CD4-positive, alpha-beta T cell treated with Interleukin-4 for 1 hour (primary cell): ENCODE measurements around the gene ZFP57.

Experiments used
- DNase-seq, 2 donors: peaks; one replicate each; pipeline ENCODE4 v3.0.0-alpha.2; 2020 to 2022

Gene ZFP57

GRCh38 chr6:29653452-29654038, 27.4 kb downstream of the ZFP57 start:
- peak; percentile 48 to 77 for DNase-seq

GRCh38 chr6:29652198-29652584, 28.8 kb downstream of the ZFP57 start:
- no peak for DNase-seq

DNA sequence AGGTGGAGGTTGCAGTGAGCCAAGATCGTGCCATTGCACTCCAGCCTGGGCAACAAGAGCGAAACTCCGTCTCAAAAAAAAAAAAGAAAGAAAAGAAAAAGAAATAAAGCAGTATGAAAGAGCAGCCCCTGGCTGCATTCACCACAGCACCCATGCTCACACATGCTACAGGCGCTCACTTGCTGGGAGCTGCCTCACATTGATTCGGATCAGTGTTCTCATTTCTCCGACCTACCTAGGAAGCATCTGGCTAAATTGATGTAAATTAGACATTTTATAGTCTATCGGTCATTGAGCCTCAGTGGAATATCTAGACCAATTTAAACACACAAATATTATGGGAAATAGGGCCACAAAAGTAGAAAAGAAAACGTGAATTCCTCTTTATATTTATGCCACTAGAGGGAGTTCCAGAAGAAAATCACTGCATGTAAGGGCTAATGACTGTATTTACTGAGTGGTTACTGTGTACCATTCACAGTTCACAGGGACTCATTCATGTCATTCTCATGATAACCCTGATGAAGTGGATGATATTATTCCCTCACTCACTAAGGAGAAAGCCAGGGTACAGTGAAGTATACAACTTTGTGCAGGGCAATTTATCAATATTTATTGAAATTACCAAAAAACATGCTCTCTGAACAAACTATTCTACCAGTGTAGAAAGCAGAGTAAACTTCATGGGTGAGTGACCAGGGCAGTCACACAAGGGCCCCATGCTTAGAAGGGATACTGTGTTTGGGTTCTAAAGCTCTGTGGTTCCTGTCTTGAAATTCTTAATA, 29.3 kb downstream of the ZFP57 start:
- DNase-seq = peak in 1 of 2 donors; percentile 65

DNA sequence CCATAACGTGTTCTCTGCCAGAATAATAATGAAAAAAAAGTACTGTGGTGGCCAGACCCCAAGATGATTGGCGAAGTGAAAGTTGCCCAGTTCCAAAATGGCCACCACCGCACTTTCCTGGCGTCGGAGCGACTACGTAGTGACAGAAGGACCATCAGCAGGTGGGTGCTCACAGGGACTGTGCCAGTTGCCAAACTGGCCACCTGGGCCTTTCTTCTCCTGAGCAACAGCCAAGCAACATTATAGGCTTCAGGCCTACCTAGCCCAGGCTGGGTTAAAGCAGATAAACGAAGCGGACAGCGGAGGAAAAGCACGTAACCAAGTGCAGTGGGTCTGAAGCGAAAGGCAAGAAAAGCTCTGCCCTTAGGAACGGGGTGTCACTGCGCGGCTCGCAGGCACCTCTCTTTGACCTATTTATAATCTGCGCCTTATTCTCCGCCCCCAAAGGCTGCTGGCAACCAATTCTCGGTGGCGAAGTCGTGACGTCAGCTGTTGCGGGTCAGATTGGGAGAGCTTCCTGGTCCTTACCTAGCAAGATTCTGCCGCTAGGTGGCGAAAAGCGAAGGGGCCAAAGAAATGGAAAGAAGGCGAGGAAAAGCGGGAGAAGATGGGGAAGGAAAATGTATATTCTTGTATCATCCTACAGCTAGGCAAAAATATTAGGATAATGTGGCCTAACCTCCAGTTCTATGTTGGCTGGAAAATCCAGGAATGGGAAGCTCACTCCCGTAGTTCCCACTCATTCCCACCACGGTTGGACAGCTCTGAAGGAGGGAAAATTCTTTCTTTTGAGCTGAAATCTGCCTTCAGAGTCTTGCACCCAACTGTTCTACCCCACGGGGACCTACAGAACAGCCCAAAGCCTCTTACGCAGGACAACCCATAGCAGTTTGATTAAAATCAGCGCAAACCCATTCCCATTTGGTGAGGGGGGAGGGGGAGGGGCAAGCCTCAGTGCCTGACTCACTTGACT, 31.0 kb downstream of the ZFP57 start:
- peak; percentile 99 for DNase-seq

DNA sequence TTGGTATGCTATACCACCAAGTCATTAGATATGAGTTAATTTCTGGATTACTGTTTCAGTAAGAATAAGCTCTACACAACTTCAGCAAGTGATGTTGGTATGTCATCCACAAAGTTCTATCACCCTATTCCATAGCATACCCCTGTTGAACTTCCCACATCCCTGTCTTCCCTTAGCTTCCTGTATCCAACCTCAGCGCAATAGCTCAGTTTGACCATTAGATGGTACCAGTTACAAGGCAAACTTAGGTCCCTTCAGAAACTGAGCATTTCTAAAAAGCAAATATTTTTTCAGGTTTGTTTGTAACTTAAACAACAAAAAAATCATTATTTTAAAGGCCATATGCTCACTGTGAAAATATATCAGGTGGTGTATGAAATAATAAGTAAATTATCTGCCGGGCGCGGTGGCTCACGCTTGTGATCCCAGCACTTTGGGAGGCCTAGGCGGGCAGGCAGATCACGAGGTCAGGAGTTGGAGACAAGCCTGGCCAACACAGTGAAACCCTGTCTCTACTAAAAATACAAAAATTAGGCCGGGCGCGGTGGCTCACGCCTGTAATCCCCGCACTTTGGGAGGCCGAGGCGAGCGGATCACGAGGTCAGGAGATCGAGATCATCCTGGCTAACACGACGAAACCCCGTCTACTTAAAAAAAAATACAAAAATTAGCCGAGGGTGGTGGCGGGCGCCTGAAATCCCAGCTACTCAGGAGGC, 32.9 kb downstream of the ZFP57 start:
- no peak for DNase-seq

- peak; percentile 41 to 43 for DNase-seq
Observed at GRCh38 chr6:29641430-29642148, 39.4 kb downstream of the ZFP57 start.

DNA sequence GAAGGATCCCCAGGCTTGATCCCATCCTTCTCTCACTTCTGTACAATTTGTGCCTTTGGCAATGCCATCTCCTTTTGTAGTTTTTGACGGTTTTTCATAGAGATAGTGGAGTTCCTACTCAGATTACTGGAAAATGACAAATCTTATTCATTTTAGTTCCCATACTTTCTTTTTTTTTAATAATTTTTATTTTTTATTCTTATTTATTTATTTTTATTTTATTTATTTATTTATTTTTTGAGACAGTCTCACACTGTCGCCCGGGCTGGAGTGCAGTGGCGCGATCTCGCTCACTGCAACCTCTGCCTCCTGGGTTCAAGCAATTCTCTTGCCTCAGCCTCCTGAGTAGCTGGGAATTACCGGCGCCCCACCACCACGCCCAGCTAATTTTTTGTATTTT, 43.7 kb downstream of the ZFP57 start:
- no peak for DNase-seq

DNA sequence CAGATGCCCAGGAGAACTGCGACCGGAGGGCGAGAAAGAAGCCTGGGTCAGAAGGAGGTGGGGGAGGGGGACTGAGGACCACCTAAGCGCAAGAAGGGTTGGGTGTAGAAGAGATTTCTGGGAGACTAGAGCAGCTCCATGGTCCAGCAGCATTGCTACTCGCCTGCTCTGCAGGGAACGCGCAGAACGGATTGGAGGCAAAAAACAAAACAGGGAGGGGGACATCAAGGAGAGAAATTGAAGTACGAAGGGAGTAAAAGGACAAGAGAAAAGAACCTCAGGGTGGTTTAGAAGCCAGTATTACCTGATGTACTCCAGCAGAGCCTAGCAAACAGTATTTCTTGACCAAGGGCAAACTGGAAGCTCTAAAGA, 47.4 kb downstream of the ZFP57 start:
- no peak for DNase-seq

DNA sequence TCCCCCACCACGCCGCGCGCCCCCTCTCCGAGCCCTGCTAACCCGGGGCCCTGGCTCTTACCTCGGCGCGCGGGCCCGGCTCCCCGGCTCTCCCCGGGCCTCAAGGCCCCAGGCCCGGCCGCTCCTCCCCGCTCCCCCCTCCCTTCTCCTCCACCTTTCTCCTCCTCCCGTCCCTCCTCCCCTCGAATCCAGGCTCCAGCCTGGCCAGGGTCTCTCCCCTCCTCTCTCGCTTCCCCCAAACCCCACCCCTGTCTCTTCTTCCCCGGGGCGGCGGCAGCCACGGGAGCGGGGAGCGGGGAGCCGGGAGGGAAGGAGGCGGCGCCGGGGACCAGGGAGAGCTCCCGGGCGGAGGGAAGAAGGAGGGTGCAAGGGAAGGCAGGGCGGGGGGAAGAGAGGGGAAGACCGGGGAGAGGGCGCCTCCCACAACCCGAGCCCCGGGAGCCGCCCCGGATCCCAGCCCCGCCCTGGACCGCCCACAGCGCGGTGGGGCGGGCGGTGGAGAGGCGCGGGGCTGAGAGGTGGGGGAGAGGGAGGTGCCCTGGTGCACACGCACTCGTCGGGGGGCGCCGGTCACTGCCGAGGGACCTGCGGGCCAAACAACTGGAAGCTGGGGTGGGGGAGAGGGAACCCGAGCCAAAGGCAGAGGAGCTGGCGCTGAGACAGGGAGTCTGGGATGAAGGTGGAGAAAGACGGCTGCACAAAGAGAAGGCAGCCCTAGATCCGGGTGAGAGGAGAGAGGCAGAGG, 48.0 kb downstream of the ZFP57 start, which contains the start of gene GABBR1:
TSS of gene GABBR1 (minus strand) at position 395 of the 745 bp plus-strand sequence. CDS start 798 bp downstream, outside the sequence.
- peak; percentile 69 to 73 for DNase-seq

DNA sequence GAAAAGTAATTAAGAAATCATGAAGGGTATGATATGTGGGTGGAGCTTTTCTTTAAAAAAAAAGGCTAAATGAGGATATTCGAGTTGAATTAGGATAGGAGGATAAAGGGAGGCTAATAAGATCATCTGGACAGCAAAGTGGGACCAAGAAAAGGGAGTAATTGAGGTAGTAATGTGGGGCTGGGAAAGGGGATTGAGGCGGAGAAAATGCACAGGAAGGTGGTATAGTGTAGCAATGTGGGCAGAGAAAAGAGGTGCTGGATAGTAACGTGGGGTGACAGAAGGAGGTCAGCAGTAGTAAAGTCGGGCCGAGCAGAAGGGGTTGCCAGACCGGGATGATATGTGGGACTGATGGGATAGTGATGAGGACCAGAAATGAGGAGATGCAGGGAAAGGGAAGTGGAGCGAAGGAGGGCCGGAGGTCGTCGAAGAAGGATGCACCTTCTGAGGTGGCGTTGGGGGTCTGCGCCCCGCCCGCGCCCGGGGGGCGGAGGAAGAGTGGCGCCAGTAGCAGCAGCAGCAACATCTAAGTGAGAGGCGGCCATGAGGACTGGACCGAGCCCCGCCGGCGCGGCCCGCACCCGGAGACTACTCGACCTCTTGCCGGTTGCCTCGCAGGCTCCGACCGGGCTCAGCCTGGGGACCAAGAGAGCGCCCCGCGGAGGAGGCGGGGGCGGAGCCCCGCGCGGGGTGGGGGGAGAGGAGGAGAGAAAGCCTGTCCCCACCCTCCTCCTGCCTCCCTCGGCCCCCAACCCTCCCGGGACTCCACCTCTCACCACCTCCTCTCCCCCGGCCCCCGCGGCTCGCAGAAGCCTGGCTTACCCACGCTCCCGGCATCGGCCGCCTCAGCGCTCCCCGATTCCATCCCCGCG, 48.9 kb downstream of the ZFP57 start:
- peak; percentile 68 to 73 for DNase-seq

DNA sequence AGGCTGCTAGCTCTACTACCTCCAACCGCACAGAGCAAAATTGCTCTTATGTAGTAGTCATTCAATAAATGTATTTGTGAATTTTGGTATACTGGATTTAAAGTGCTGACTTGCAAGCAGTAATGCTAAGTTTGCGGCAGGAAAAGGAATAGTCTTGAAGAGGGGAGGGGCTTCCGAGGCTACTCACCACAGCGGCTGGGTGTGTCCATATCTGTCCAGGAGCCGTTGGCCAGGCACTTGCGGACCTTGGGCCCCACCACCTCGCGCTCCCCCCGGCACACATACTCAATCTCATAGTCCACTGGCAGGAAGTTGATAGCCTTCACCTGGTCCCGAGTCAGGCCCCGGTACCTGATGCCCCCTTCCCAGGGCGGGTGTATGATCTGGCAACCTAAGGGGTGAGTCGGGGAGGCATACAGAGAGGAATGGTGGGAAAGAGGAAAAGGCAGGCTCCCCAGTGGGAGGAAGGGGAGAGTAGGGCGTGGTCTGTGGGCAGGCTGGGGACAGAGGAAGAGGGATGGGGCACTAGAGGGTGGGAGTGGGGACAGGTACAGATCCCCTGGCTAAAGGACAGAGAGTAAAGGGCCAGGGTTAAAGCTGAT, 49.6 kb downstream of the ZFP57 start:
- DNase-seq = no peak

DNA sequence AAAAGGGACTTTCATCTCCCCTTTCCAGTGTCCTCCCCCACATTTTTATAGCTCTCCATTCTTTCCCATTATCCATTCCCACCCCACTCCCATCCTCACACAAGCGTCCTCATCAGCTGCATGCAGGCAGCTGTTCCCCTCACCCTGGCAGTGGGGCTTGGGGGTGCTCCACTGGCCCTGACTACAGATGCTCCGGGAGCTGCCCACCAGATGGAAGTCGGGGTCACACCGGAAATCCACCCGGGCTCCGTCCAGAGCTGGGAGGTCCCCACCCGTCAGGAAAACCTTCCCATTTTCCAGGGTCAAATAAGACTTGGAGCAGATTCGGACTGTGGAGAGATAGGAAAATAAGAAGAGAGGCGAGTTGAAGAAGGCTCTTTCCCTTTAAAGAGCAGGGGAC, 50.6 kb downstream of the ZFP57 start:
- no peak for DNase-seq

GRCh38 chr6:29629571-29629970, 51.4 kb downstream of the ZFP57 start:
- DNase-seq = no peak

DNA sequence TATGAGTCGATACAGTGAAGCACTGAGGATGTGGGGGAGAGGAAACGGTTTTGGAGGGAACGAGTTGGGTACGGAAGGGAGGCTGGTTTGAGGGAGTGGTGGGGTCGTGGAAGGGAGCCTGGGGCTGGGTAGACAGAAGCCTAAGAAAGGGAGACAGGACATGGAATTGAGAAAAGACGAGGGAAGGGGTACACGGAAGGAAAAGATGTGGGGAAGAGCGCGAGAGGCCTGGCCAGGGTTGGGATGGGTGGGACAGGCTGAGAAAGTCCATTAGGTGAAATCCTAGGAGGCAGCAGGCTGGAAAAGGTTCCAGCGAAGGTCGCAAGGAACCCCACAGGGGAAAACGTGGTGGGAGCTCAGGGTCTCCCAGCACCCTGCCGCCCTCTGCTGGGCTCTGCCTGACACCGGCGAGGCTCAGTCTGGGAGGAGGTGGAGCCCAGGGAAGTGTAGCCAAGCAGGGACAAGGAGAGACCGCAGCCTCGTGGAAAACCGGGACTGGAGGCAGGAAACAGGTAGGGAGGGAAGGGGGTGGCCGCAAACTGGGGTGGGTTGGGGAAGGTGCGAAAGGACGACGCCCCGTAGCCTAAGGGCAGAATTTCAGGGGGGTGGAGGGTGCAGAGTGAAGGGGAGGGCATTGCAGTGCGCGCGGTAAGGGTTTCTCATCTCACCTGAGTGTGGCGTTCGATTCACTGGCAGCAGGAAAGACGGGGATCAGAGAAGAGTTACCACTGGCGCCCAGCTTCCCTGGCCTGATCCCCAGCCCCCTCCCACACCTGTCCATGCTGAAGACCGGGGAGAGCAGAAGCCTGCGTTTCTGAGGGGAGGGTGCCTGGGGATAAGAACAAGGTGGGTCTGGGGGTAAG, 52.3 kb downstream of the ZFP57 start:
- peak; percentile 50 for DNase-seq

- DNase-seq = peak; percentile 65 to 76
Observed at GRCh38 chr6:29627755-29628418, 53.1 kb downstream of the ZFP57 start.

- DNase-seq = no peak
Observed at GRCh38 chr6:29626948-29627754, 53.8 kb downstream of the ZFP57 start.

DNA sequence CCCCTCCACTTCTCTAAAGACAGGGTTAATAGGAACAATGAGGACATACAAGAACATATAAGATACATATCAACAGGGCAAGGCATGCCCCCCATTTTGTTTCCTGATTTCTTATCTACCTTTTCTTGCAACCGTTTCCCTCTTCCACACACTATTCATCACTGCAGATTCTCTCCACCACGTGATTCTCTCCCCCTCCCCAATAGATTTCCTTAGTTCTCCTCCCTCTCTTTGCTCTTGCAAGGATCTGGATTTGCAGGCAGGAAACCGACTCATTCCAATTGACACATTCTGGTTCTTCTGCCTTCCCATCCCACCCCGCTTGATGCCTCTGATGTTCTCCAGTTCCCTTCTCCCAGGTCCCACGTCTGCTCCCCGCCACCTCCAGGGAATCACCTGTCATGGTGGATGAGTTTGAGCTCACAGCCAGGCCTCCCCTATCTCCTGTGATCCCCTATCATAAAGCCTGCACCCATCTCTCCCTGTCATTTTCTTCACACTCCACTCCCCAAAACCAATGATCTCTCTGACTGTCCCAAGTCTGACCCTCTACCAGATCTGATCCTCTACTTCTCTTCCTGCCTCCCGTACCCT, 55.5 kb downstream of the ZFP57 start:
- DNase-seq = no peak
